ENCODE data around the gene UEVLD.

DNA sequence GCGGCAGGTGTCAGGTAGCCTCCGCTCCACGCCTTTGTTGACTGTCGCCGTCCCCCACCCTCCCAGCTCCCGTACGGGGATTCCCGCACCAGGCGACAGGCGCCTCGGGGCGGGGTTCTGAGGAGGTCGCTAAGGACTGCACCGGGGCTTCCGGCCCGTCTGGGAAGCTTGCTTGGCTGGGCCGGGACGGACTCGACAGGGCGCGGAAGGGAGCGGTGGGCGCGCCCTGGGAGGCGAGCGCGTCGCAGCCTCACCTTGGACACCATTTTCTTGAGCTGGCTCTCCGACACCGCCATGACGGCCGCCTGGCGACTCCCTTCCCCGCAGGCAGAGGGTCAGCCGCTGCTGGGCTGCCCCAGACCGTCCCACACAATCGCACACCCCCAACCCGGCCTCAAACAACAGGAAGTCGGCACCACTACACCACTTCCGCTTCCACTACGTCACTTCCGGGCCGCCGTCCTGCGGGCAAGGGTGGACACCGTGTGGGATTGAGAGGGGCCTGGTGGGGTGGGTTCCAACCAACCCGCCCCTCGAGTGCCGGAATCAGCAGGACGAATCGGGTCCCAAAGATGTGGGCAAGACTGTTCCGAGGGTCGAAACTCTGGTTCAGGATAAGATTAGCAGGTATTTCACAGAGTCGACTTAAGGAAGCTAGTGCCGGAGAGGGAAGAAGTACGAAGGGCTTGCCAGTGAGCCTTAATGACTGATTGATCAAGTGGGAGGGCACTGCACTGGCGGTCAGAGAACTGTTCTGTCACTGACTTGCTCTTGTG is 61.8 kb downstream of the UEVLD start, which contains the start of gene TSG101:
- TF ChIP-seq, protein P1, sequence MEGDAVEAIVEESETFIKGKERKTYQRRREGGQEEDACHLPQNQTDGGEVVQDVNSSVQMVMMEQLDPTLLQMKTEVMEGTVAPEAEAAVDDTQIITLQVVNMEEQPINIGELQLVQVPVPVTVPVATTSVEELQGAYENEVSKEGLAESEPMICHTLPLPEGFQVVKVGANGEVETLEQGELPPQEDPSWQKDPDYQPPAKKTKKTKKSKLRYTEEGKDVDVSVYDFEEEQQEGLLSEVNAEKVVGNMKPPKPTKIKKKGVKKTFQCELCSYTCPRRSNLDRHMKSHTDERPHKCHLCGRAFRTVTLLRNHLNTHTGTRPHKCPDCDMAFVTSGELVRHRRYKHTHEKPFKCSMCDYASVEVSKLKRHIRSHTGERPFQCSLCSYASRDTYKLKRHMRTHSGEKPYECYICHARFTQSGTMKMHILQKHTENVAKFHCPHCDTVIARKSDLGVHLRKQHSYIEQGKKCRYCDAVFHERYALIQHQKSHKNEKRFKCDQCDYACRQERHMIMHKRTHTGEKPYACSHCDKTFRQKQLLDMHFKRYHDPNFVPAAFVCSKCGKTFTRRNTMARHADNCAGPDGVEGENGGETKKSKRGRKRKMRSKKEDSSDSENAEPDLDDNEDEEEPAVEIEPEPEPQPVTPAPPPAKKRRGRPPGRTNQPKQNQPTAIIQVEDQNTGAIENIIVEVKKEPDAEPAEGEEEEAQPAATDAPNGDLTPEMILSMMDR (IDR thresholded peaks at IDR 0.05) = no peak
- TF ChIP-seq POLR2AphosphoS5 (IDR thresholded peaks at IDR 0.05) (peak; percentile 75 to 98 (median 90)), POLR2A (IDR thresholded peaks at IDR 0.05) (peak in 1 of 4 donors; percentile 91)
